ENCODE data around the gene AMY1C.

- TF ChIP-seq CTCF (IDR thresholded peaks at IDR 0.05) (no peak), POLR2A (IDR thresholded peaks at IDR 0.05) (no peak)
Measured at GRCh38 chr1:103779932-103780331, 30.2 kb downstream of the AMY1C start.
